Measurements from ENCODE around the gene PAGR1.

The PAGR1 gene

GRCh38 chr16:29811170-29811895, 4.6 kb upstream of the PAGR1 start:
- no peak for TF ChIP-seq CTCF (IDR thresholded peaks at IDR 0.05; ENCODE audit: control insufficient read depth, insufficient read depth, low read depth, low read length, missing control alignments)
- peak overlapping the region; percentile 68 for H3K4me3 ChIP-seq (ENCODE audit: control insufficient read depth, low read depth, low read length)

GRCh38 chr16:29811896-29812665, 3.9 kb upstream of the PAGR1 start, which contains the start of gene PRRT2:
PRRT2 (plus strand) TSS chr16:29812193; CDS start chr16:29813055, 862 bp downstream.
- no peak for DNase-seq (ENCODE audit: low read depth)
- no peak for TF ChIP-seq CTCF (IDR thresholded peaks at IDR 0.05; ENCODE audit: control insufficient read depth, insufficient read depth, low read depth, low read length, missing control alignments)
- peak within 1 kb of the TSS; percentile 68 for H3K4me3 ChIP-seq (ENCODE audit: control insufficient read depth, low read depth, low read length)

More at GRCh38 chr16:29811170-29811895, 4.6 kb upstream of the PAGR1 start:
- peak; percentile 92 for DNase-seq (ENCODE audit: low read depth)

- no peak for DNase-seq (ENCODE audit: low read depth)
- no peak for TF ChIP-seq CTCF (IDR thresholded peaks at IDR 0.05; ENCODE audit: control insufficient read depth, insufficient read depth, low read depth, low read length, missing control alignments)
- peak overlapping the region; percentile 68 for H3K4me3 ChIP-seq (ENCODE audit: control insufficient read depth, low read depth, low read length)
Measured at GRCh38 chr16:29812754-29813643, 3.0 kb upstream of the PAGR1 start.

- no peak for DNase-seq (ENCODE audit: low read depth)
- H3K4me3 ChIP-seq (ENCODE audit: control insufficient read depth, low read depth, low read length): no peak overlapping the region
- no peak for TF ChIP-seq CTCF (IDR thresholded peaks at IDR 0.05; ENCODE audit: control insufficient read depth, insufficient read depth, low read depth, low read length, missing control alignments)
Measured at GRCh38 chr16:29813644-29814562, 2.0 kb upstream of the PAGR1 start.

GRCh38 chr16:29814592-29814991, 1.4 kb upstream of the PAGR1 start:
- no peak overlapping the region for H3K4me3 ChIP-seq (ENCODE audit: control insufficient read depth, low read depth, low read length)
- TF ChIP-seq CTCF (IDR thresholded peaks at IDR 0.05; ENCODE audit: control insufficient read depth, insufficient read depth, low read depth, low read length, missing control alignments): no peak
- DNase-seq (ENCODE audit: low read depth): no peak
